Measurements from ENCODE around the gene EML6.

Gene EML6

GRCh38 chr2:54725343-54726099 lies 2.1 kb downstream of the EML6 start:
- in situ Hi-C loops (cut with HindIII; ENCODE audit: low sequenced_read_pairs) = no loop called here
- DNase-seq (ENCODE audit: low read depth) = no peak
- no peak for TF ChIP-seq CTCF (IDR thresholded peaks at IDR 0.05; ENCODE audit: low read depth, low read length, missing control alignments)
- H3K4me3 ChIP-seq (ENCODE audit: low read depth, low read length) = peak overlapping the region; percentile 73

DNA sequence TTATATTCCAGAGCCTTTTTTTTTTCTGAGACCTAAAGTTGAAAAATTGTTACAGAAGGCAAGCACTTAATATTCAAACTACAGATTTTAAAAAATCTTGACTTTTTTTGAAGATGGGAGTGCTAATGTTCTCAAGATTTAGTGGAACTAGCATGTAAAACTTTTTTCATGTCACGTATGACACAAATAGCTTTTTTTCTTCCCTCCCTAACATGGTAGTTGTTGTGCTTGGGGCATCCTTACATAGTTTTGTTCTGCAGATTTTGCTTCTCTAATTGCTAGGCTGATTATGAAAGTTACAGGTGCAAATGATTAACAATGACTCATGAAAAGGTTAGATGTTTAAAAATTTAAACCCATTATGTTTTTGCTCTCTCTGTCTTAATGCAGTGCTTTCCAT lies 3.0 kb downstream of the EML6 start:
- DNase-seq (ENCODE audit: low read depth) = no peak
- TF ChIP-seq CTCF (IDR thresholded peaks at IDR 0.05; ENCODE audit: low read depth, low read length, missing control alignments) = no peak
- no peak overlapping the region for H3K4me3 ChIP-seq (ENCODE audit: low read depth, low read length)
- in situ Hi-C loops (cut with HindIII; ENCODE audit: low sequenced_read_pairs) = no loop called here

- in situ Hi-C loops (cut with HindIII; ENCODE audit: low sequenced_read_pairs) = no loop called here
- TF ChIP-seq CTCF (IDR thresholded peaks at IDR 0.05; ENCODE audit: low read depth, low read length, missing control alignments) = no peak
- DNase-seq (ENCODE audit: low read depth) = no peak
- H3K4me3 ChIP-seq (ENCODE audit: low read depth, low read length) = no peak overlapping the region
Measured at GRCh38 chr2:54726940-54727339, 3.5 kb downstream of the EML6 start.

DNA sequence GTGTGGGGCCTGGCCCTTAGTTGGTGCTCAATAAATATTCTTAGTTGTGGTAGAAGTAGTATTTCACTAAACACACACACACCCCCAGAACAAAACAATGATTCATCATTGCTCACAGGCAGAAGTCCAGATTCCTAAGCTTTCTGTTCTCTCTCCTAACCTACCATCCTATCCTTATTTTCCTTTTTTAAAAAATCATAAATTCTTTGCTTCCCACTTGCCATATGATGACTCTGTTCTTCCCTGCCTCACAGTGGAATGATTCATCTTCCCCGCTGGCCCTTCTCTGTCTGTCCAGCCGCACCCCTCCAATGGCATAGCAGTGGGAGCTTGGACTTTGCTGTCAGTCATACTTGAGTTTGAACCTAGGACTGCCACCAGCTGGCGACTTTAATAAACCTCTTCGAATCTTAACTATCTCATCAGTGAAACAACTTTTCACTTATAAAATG lies 5.2 kb downstream of the EML6 start:
- no peak overlapping the region for H3K4me3 ChIP-seq (ENCODE audit: low read depth, low read length)
- in situ Hi-C loops (cut with HindIII; ENCODE audit: low sequenced_read_pairs) = no loop called here
- TF ChIP-seq CTCF (IDR thresholded peaks at IDR 0.05; ENCODE audit: low read depth, low read length, missing control alignments) = no peak
- peak; percentile 47 for DNase-seq (ENCODE audit: low read depth)

DNA sequence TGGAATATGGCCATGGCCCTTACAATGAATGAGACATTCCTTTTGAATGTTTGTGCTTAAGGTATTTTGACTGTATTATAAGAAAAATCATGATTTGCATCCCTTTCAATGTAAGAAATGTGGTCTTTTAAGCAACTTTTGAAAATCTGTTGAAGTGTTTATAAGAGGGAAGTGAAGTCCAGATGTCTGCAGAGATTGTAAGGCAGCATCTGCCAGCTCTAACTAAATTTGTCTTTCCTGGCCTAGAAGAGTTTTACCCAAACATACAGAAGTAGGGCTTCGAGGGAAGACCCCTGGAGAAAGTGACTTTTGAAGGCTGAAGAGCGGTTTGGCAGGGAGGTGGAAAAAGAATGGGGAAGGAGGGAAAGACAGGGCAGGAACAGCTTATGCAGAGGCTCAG lies 12.2 kb downstream of the EML6 start:
- no peak for TF ChIP-seq CTCF (IDR thresholded peaks at IDR 0.05; ENCODE audit: low read depth, low read length, missing control alignments)
- DNase-seq (ENCODE audit: low read depth) = no peak
- no peak overlapping the region for H3K4me3 ChIP-seq (ENCODE audit: low read depth, low read length)
- in situ Hi-C loops (cut with HindIII; ENCODE audit: low sequenced_read_pairs) = no loop called here

DNA sequence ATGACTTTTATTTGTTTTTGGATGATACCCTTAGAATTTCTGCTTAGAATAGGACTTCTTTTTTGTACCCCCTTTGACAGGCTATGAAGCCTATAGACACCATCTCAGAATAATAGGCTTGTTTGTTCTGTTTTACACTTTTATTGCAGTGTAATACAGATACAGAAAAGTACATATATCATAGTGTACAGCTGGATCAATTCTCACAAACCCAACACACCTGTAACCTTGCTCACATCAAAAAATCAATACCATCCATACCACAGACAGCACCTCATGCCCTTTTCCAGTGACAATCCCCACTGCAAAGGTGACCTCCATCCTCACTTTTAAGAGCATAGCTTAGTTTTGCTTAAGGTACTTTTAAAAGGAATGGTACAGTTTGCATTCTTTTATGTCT lies 14.8 kb downstream of the EML6 start:
- DNase-seq (ENCODE audit: low read depth) = no peak
- TF ChIP-seq CTCF (IDR thresholded peaks at IDR 0.05; ENCODE audit: low read depth, low read length, missing control alignments) = no peak
- H3K4me3 ChIP-seq (ENCODE audit: low read depth, low read length) = no peak overlapping the region
- in situ Hi-C loops (cut with HindIII; ENCODE audit: low sequenced_read_pairs) = no loop called here

Data from astrocyte of the cerebellum (primary cell).